ENCODE measurements around the gene TIMMDC1. TPM values are rescaled to one million over a fixed set of nuclear protein-coding genes. Genes with fewer than 3 reads are reported as not detected.

Gene TIMMDC1
- total RNA-seq, 1 experiment from 2014 or later: 121 TPM

DNA sequence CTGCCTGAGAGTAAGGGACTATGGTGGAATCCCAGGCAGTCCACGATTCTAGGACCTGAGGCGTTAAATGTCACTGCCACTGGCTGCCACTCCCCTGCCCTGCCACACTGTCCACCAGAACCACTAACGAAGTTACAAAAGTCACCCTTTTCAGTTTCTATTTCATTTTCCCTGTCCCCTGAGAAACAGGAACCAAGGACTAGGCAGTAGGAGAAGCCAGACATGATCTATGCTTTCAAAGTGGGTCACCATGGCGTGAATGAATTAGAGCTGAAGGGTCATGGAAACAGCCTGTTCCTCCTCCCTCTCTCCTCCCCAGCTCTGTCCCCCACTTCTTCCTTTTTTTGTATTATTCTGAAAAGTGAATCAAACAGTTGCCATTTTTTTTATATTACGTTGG, 71.9 kb downstream of the TIMMDC1 start (continued):
- TF ChIP-seq YY1 (IDR thresholded peaks at IDR 0.05; ENCODE audit: extremely low read depth, insufficient replicate concordance, low read depth, low read length) (no peak), JUND (IDR thresholded peaks at IDR 0.05) (no peak), SIN3A (IDR thresholded peaks at IDR 0.05; ENCODE audit: low read depth) (no peak), ELF1 (IDR thresholded peaks at IDR 0.05; ENCODE audit: borderline replicate concordance, low read depth) (no peak), ZNF274 (IDR thresholded peaks at IDR 0.05; ENCODE audit: low read depth, low read length) (no peak), CBX3 (IDR thresholded peaks at IDR 0.05; ENCODE audit: low read depth) (no peak)
- TF ChIP-seq, protein P1, sequence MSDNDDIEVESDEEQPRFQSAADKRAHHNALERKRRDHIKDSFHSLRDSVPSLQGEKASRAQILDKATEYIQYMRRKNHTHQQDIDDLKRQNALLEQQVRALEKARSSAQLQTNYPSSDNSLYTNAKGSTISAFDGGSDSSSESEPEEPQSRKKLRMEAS (IDR thresholded peaks at IDR 0.05): no peak
- TF ChIP-seq, protein P2, sequence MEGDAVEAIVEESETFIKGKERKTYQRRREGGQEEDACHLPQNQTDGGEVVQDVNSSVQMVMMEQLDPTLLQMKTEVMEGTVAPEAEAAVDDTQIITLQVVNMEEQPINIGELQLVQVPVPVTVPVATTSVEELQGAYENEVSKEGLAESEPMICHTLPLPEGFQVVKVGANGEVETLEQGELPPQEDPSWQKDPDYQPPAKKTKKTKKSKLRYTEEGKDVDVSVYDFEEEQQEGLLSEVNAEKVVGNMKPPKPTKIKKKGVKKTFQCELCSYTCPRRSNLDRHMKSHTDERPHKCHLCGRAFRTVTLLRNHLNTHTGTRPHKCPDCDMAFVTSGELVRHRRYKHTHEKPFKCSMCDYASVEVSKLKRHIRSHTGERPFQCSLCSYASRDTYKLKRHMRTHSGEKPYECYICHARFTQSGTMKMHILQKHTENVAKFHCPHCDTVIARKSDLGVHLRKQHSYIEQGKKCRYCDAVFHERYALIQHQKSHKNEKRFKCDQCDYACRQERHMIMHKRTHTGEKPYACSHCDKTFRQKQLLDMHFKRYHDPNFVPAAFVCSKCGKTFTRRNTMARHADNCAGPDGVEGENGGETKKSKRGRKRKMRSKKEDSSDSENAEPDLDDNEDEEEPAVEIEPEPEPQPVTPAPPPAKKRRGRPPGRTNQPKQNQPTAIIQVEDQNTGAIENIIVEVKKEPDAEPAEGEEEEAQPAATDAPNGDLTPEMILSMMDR (IDR thresholded peaks at IDR 0.05 in 2 of 3, conservative IDR thresholded peaks at IDR 0.05 in 1 of 3; ENCODE audit: borderline replicate concordance in 1 of 3, insufficient read depth in 1 of 3, low read depth in 2 of 3, low read length in 2 of 3): no peak

DNA sequence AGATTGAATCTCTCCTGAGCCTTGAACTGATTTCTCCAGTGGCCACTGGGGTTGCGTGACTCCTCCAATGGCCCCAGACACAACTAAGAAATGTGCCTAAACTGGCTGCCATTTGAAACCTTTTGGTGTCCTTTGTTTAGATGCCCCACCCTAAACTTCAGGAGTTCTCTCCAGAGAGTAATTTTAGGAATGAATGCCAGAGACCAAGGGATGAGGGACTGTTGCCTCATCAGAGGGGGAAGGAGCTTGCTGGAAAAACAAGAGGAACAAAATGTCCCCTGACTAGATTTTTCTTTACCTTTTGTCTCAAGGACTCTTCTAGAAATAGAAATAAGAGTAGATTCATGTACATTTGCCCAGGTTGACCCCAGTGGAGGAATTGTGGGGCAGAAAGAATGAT, 72.9 kb downstream of the TIMMDC1 start:
- Histone ChIP-seq H3K27me3 (ENCODE audit: insufficient read depth, low read length) (no peaks in the 10 kb centered on the region), H3K9me3 (ENCODE audit: control insufficient read depth in 1 of 2, insufficient read depth in 1 of 2, low read depth in 1 of 2, low read length in 2 of 2) (no peaks in the 10 kb centered on the region), H2AFZ (ENCODE audit: low read depth, low read length, poor library complexity, severe bottlenecking) (no peak overlapping the region), H3K4me1 (ENCODE audit: control insufficient read depth in 1 of 2, insufficient read depth in 2 of 2, low read length in 2 of 2) (no peaks in the 10 kb centered on the region), H3K27ac (ENCODE audit: low read depth, low read length) (no peak overlapping the region), H3K4me3 (replicated peaks in 1 of 2; ENCODE audit: low read depth in 1 of 2, low read length in 2 of 2) (no peak overlapping the region), H3K79me2 (ENCODE audit: insufficient read depth, low read length) (no peaks in the 10 kb centered on the region), H3K4me2 (ENCODE audit: low read length) (no peak overlapping the region), H3K9ac (ENCODE audit: low read length) (no peak overlapping the region), H4K20me1 (ENCODE audit: insufficient read depth) (no peaks in the 10 kb centered on the region), H3K36me3 (ENCODE audit: control insufficient read depth in 1 of 2, insufficient read depth in 2 of 2, low read length in 2 of 2) (no peaks in the 10 kb centered on the region), H3K9me2 (ENCODE audit: insufficient read depth) (no peaks in the 10 kb centered on the region)
- no peak for TF ChIP-seq SRF (IDR thresholded peaks at IDR 0.05; ENCODE audit: low read depth)
- TF ChIP-seq, protein P3, sequence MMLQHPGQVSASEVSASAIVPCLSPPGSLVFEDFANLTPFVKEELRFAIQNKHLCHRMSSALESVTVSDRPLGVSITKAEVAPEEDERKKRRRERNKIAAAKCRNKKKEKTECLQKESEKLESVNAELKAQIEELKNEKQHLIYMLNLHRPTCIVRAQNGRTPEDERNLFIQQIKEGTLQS (IDR thresholded peaks at IDR 0.05): no peak
- TF ChIP-seq, protein P4, sequence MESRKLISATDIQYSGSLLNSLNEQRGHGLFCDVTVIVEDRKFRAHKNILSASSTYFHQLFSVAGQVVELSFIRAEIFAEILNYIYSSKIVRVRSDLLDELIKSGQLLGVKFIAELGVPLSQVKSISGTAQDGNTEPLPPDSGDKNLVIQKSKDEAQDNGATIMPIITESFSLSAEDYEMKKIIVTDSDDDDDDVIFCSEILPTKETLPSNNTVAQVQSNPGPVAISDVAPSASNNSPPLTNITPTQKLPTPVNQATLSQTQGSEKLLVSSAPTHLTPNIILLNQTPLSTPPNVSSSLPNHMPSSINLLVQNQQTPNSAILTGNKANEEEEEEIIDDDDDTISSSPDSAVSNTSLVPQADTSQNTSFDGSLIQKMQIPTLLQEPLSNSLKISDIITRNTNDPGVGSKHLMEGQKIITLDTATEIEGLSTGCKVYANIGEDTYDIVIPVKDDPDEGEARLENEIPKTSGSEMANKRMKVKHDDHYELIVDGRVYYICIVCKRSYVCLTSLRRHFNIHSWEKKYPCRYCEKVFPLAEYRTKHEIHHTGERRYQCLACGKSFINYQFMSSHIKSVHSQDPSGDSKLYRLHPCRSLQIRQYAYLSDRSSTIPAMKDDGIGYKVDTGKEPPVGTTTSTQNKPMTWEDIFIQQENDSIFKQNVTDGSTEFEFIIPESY (IDR thresholded peaks at IDR 0.05; ENCODE audit: extremely low read depth, insufficient replicate concordance, low read length): no peak
- TF ChIP-seq EZH2phosphoT487 (IDR thresholded peaks at IDR 0.05; ENCODE audit: borderline replicate concordance): no peak
- BruUV-seq (replicated peaks): no TSS peak
- DNase-seq (ENCODE audit: low read depth, low spot score) (no peak), ATAC-seq (no peak)
- intact Hi-C loops (cut with micrococcal nuclease): no loop called here
- ChIA-PET CTCF (no interaction called here), POLR2A (interaction anchor here (0.7 kb wide), 1 partner anchor 14 kb away, joined by 3 read pairs; no protein-coding TSS in a partner anchor), RAD21 (ENCODE audit: low non-redundant PET in 1 of 2, low total read pairs in 2 of 2, uncharacterized antibody in 2 of 2, unreplicated experiment in 2 of 2) (no interaction called here)
